ENCODE data around the gene THPO.

Gene THPO

DNA sequence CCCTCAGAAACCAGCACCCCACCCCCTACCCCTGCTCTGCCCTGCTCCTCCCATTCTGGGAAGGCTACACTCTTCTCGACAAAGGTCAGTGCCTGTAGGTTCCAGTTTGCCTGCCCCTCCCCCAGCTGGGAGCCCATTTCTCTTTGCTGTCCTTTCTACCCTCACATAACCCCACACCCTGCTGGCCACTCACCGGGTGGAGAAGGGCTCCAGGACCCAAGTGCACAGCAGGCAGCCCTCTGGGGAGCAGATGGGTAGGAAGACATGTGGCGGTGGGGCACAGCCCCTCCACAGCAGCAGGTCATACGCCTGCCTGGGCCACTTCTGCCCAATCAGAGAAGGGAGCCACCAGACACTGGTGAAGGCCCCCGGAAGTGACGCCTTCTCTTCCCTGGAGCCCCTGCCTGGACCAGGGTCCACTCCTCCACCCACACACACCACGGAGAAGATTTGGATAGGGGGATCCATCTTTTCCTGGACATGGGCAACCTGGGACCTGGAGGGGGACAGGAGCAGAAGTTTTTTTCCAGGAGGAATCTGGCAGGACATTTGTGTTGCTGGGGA is at the start of gene THPO:
THPO (minus strand) TSS at position 326 of the 564 bp plus-strand sequence. CDS start 1,948 bp downstream, outside the sequence.
- no peak for DNase-seq

DNA sequence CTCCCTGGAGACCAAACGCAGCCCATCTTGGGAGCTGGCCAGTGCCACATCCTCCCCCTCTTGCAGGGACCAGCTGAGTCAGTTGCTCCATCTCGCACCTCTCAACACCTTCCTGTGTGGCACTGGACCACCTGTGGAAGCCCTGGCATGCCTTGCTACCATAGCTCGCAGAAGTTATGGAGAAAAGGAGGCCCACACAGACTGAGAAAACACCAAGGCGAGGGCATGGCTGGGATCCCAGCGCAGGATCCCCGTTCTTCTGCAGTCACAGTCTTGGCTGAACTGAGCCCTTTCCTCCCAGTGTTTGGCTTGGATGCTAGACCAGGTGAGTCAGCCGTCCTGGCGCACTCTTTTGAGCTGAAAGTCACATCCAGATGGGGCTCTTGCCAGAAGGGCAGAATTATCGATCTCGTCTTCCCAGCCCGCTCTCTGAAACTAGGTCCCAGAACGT is 48.7 kb upstream of the THPO start:
- DNase-seq, result no peak

DNA sequence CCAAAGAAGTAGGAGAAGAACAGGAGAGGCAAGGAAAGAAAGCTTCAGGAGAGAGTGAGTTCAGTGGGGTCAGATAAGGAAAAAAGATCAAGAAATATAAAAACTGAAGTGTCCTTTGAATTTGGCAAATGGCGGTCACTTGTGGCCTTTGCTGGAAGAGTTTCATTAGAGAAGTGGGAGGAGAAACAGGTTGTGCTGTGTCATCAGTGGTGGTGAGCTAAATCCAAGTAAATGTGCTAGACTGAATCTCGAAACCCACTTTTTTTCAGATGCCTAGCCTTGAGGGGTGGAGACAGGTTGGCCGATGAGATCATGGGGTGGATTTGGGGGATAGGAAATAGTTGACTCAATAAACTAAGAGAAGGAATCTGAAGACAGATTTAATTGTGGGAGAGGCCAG is 45.6 kb upstream of the THPO start:
- DNase-seq, result no peak

DNA sequence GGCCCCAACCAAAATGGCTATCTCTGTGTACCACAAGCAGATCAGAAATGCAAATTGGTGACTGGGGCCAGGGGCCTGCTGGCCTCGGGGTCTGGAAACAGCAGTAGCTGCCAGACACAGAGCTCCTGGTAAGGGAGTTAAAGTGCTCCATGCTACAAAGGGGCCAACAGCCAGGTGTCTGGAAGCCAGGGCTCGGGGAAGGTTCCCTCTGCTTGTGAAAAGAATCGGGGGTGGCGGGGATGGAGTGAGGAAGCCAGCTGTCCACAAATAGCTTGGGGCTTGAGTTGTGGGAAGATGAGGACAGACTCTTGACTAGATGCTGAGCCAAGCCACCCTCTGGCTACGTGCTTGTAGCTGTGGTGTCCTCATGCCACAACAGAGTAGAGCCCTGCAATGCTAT is 41.2 kb upstream of the THPO start:
- DNase-seq, result no peak

DNA sequence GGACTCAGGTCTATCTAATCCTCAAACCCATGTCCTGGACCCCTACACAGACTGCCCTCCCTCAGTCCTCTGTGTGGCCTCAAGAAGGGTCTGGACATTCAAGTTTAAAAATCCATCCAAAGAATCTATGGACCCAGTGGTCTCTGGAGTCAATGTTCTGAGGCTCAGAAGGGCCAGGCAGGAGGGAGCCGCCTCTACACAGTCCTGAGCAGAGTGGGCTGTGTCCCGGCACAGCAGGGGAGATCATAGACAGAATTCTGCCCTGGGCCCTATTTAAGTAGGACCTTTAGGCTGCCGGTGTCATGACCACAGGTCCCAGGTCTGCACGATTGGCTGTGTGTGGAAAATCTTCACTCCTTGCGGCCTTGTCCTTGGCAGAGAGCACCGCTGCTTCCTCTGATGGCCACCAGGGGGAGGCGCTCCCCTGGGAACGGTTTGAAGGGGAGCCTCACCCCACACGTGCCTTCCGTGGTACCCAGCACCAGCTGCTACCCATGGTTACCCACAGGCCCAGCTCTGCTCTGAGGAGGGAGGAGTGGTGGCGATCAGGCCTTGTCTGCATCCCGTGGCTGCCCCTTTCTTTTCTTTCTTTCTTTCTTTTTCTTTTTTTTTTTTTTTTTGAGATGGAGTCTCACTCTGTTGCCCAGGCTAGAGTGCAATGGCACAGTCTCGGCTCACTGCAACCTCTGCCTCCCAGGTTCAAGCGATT is 39.8 kb upstream of the THPO start:
- peak; percentile 68 to 78 for DNase-seq

DNA sequence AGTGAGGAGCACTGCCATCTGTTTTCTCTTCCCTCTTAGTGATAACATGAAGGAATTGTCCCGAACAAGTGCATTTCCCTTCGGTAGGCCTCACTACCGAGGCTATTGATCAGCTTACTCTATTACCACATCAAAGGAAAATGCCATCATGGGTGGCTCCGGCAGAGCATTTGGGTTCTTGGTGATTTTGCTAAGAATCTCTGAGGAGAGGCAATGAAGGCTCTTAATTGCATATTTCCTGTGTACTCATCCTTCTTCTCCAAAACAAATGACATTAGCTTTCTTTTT is 37.1 kb upstream of the THPO start:
- DNase-seq, result no peak

DNA sequence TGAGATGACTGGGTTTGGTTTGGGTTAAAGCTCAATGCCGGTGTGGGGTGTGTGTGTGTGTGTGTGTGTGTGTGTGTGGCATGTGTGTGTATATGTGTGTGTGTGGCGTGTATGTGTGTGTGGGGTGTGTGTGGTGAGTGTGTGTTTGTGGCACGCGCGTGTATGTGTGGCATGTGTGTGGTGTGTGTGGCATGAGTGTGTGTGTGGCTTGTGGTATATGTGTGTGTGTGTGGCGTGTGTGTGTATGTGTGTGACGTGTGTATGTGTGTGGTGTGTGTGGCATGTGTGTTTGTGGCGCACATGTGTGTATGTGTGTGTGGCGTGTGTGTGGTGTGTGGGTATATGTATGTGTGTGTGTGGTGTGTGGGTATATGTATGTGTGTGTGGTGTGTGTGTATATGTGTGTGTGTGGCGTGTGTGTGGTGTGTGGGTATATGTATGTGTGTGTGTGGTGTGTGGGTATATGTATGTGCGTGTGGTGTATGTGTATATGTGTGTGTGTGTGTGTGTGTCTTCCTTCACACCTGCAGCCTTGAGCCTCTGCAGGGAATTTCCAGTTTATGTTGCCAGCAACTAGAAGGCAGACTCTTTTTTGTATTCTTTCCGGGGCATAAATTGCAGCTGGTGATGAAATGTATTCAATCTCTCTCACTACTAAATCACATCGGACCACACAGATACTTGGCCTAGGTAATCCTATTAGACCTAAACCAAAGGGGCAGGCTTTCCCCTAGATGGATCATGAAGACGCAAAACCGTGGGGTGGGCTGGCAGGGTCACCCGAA is 36.6 kb upstream of the THPO start:
- no peak for DNase-seq

DNA sequence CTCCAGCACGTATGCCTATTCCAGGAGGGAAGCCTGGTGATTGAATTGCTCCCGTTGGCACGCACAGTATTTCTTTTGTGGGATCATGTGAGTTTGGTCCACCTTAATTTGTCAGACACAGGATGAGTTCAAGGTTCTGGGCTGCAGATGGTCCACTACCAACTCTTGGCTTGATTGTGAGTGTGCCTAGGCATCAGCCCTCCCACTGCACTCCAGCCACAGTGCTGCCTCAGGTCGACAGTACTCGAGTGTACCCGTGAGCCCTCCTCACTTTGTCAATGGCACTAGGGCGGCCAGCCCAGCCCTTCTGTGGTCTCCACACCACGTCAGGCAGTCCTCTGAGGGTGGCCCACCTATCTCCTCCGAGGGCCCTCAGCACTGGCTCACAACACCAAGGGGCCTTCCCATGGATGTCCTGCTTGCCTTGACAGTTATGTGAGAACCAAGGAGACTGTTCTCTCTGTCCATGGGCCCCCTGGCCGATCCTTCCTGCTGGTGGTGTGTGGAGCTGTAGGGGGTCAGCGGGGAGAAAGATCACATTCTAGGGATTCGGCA is 32.0 kb upstream of the THPO start:
- no peak for DNase-seq

DNA sequence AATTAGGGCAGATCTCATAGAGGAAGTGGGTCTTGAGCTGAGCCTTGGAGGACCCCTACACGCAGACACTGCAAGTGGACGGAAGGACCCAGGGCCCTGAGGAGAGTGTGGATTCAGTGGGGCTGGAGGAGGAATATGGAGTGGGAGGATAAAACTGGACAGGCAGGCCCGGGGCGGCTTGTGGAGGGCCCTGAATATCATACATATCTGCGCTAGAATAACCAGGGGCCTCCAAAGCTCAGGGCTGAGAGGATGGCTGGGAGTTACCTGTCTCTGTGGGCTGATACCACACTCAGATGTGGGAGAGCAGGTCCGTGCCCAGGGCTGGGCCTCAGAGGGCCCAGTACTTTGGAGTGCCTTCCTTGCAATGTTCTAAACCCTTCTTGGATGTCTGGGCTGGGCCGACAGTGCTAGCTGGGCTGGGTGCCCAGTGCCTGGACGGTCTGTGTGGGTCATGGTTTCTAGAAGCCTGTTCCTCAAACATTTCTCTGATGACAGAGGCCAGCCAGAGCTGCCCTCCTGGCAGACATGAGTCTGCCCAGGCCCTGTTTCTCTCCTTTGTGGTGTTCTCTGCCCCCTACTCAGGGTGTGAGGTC is 31.4 kb upstream of the THPO start:
- no peak for DNase-seq

DNA sequence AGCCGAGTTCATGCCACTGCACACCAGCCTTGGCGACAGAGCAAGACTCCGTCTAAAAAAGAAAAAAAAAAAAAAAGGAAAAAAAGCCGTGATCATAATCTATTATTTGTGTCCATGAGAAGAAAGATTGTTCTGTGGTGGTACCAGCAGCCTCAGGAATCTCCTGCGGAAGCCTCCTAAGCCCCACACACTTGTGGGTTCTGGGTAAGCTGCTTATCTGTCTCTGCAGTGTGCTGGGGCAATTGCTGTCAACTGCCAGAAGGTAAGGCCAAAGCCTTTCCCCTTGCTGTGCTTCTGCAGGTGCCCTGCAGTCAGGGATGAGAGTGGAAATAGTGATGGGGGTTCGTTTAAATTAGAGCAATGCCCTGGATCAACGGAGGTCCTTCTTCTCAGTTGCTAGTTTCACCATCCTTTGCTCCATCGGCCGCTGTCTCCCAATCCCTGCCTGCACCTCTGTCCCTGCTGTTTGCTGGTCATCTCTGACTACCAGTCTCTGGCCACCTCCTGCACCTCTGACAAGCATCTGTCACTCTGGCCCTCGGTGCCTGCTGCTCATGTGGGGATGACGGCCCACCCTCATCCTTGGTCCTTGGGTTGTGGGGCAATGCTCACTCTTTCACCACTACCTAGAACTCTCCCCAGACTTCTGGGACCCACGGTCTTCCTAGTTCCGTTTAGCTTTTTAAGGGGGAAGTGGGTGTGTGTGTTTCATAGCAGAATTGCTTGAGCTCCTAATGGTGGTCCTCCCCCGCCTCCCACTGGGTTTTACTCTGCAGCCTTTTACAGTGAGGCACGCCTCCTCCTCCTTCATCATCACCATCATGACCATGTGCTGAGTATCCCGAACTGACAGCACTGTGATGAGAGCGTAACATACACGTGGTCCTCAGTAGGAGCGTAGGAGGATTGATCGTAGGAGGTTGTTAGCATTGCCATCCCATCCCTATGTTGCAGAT is 27.3 kb upstream of the THPO start:
- DNase-seq, result no peak

DNA sequence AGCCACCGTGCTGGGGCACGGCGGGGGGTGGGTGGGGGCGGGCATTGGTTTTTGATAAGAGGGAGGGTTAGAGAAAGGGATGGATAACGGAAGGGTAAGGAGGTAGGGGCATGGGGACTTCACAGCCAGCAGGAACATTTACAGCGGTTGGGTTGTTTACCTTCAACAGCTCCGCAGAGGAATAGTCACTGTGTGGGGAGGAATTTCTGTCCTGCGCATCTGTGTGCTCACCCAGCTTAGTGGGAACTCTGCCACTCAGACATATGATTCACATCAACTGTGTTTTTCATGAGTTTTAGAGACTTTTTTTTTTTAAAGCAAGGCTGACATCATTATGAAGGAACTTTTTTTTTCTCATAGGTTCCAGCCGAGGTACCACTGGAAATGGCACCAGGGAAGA is 21.4 kb upstream of the THPO start:
- DNase-seq, result no peak

DNA sequence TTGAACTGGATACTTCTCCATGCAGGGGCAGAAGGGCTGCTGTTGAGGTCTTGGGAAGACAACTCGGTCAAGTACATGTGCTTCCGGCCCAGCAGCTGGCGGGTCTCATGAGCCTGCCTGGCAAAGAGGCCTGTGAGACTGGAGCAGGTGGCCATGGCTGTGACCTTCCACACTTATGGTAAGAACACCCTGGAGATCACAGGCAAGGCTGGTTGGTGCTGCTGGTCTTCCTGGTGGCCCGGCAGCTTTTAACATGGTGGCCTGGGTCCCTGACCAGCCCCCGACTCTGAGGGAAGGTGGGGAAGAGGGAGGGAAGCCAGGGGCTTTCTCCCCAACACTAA is 17.3 kb upstream of the THPO start:
- no peak for DNase-seq

DNA sequence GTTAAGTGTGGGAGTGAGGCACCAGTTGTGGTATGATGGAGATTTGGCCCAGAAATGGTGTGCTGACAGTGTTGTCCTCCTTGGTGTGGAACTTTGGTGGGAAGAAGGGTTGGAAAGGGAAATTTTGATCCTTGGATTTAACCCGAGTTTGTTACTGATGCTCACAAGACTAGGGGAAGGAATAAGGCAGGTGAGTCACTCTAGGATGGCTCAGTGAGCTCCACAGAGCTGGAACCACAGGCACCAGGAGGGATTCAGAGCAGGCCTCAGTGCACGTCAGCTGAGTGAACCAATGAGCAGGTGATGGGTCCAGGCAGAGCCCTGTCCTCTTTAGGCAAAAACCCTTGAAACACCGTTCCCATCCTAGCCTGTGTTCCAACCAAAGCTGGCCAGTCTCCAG is 13.3 kb upstream of the THPO start:
- no peak for DNase-seq

DNA sequence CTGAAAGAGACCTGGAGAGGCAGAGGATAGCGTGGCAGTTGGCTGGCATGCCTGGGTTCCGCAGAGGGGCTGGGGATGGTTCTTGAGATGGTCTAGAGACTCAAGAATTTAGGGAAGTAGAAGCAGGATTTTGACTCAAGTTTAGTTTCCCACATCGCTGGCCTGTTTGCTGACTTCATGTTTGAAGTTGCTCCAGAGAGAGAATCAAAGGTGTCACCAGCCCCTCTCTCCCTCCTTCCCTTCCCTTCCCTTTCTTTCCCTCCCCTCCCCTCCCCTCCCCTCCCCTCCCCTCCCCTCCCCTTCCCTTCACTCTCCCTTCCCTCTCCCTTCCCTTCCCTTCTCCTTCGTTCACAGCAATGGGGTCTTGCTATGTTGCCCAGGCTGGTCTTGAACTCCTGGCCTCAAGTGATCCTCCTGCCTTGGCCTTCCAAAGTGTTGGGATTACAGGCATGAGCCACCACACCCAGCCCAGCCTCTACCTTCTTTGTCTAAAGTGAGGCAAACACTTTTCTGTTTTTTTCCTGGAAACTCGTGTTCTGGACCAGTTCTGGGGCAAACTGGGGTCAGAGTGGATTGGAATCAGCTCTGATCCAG is 12.0 kb upstream of the THPO start:
- no peak for DNase-seq

DNA sequence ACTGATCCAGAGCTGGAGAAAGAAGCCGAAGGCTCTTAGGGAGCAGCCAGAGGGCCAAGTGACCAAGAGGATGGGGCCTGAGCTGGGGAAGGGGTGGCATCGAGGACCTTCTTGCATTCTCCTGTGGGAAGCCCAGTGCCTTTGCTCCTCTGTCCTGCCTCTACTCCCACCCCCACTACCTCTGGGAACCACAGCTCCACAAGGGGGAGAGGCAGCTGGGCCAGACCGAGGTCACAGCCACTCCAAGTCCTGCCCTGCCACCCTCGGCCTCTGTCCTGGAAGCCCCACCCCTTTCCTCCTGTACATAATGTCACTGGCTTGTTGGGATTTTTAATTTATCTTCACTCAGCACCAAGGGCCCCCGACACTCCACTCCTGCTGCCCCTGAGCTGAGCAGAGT is 11.4 kb upstream of the THPO start:
- no peak for DNase-seq

DNA sequence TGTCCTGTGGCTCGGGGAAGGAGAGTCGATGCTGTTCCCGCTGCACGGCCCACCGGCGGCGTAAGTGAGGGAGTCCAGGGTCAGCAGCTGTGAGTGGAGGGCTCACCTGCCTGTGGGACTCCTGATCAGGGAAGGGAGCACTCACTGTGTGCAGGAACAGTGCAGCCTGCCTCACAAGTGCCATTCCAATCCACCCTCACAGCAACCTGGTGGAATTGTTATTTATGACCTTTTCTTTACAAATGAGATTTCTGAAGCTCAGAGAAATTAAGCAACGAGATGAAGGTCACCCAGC is 10.9 kb upstream of the THPO start:
- no peak for DNase-seq

DNA sequence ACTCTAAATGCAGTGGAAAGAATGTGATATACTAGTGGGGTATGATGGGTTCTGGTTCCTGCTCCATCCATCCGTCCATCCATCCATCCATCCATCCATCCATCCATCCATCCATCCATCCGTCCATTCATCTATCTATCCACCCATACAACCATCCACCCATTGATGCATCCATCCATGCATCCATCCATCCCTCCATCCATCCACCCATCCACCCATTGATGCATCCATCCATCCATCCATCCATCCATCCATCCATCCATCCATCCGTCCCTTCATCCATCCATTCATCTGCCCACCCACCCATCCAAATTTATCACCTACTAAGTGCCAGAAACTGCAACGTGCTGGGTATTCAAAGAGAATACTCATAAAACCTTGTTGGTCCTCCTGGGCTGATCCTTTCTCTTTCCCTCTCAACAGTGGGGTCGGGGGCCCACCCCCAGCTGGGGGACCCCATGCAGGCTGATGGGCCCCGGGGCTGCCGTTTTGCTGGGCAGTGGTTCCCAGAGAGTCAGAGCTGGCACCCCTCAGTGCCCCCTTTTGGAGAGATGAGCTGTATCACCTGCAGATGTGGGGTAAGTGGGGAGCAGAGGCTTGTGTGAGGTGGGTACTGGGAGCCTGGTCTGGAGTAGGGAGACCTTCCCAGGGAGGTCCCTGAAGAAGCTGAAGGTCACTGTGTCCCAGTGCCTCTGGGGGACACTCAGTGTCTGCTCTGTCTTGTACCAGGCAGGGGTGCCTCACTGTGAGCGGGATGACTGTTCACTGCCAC is 10.3 kb upstream of the THPO start:
- DNase-seq, result no peak

DNA sequence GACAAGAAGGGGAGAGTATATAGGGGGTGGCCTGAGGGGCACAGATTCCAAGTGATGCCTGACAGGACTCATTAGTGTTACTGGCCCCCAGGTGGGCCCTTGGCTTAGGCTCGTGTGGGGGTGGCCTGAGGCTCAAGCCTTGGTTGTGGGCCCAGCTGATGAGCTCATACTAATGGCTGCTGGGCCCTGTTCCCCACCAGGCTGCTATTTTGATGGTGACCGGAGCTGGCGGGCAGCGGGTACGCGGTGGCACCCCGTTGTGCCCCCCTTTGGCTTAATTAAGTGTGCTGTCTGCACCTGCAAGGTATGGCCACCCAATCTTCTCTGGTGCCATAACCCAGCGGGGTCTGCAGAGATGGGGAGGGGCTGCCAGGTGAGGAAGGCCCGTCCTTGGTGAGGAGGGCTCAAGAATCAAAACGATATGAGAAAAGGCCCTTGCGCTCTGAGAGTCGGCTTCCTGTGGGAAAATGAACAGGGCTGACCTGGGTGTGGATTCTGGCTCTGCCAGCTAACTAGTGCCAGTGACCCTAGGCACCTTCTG is 9.2 kb upstream of the THPO start:
- DNase-seq, result no peak

DNA sequence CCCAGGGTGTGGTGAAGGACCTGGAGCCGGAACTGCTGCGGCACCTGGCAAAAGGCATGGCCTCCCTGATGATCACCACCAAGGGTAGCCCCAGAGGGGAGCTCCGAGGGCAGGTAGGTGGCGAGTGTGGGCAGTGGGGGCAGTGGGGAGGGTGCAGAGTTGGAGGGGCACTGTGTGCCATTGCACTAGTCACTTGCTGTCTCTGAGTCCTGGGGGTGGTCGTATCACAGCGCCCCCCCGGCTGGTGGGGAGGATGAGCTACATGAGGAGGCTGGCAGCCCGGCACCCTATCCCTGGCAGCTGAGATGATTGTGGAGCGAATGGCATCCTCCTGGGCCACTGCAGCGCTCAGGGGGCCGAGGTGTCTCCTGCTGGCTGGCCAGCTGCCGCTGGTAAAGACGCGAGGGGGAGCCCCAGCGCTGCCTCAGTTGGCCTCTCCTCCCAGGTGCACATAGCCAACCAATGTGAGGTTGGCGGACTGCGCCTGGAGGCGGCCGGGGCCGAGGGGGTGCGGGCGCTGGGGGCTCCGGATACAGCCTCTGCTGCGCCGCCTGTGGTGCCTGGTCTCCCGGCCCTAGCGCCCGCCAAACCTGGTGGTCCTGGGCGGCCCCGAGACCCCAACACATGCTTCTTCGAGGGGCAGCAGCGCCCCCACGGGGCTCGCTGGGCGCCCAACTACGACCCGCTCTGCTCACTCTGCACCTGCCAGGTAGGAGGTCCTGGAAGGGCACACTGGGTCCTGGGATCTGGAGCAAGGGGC is 8.2 kb upstream of the THPO start:
- DNase-seq, result no peak

DNA sequence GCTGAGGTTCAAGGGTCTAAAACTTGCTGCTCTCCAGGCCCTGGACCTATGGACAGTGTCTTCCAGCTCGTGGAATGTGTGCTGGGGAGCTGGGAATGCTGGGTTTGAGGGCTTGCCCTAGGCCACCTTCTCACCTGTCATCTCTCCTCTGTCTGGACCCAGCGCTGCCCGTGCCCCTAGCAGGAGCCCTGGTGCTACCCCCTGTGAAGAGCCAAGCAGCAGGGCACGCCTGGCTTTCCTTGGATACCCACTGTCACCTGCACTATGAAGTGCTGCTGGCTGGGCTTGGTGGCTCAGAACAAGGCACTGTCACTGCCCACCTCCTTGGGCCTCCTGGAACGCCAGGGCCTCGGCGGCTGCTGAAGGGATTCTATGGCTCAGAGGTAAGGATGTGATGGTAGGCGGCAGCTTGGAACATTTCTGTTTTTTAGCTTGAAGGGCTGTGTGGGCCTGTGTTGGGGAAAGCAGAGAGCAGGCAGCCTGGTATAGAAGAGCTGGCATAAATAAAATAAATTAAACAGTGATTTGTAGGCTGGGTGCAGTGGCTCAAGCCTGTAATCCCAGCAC is 6.9 kb upstream of the THPO start:
- DNase-seq, result no peak
